NCI-H2081 treated with DMSO at 0.1 percent for 48 hours (cell line): ENCODE results near the gene YPEL5.
"Not testable (repeated sequence)": the region's sequence is repeated elsewhere in the genome, so short reads cannot be mapped to it uniquely, and the experiment has no call there.

Experiments used
- DNase-seq: peaks from one replicate; lab custom pipeline; 2025; lab: John Stamatoyannopoulos, UW

The YPEL5 gene

GRCh38 chr2:30136764-30137444 lies 9.9 kb upstream of the YPEL5 start:
- no peak for DNase-seq

DNA sequence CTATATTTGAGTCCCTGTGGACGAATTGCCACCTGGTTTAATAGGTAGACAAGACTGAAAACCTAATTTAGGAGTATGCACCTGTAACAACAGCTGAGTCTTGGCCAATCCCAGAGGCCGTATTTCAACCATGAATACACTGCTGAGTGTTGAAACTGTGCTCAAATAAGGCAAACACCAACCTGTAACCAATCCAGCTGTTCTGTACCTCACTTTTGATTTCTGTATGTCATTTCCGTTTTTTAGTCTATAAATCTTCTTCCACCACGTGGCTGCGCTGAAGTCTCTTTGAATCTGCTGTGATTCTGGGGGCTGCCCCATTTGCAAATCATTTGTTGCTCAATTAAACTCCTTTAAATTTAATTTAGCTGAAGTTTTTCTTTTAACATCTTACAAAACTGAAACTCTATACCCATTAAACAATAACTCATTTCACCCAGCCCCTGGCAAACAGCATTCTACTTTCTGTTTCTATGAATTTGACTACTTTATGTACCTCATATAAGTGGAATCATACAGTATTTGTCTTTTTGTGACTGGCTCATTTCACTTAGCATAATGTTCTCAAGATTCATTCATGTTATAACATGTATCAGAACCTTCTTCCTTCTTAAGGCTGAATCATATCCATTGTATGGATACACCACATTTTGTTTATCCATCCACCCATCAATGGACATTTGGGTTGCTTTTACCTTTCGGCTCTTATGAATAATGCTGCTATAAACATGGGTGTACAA lies 7.5 kb upstream of the YPEL5 start:
- no peak for DNase-seq

DNA sequence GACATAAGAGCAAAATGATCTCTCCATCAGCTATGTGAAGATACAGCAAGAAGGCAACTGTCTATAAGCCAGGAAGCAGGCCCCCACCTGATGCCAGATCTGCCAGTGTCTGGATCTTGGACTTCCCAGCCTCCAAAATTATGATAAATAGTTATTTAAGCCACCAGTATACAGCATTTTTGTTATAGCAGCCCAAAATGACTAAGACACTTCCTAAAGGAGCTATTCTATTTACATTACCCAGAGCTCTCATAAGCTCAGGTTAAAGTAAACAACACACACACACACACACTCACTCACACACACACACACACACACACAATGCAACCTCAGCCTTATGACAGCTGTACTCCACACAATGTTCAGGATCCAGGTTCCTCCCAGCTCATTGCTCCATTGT lies 5.7 kb upstream of the YPEL5 start:
- no peak for DNase-seq

GRCh38 chr2:30144260-30144659 lies 2.5 kb upstream of the YPEL5 start:
- DNase-seq = no peak

DNA sequence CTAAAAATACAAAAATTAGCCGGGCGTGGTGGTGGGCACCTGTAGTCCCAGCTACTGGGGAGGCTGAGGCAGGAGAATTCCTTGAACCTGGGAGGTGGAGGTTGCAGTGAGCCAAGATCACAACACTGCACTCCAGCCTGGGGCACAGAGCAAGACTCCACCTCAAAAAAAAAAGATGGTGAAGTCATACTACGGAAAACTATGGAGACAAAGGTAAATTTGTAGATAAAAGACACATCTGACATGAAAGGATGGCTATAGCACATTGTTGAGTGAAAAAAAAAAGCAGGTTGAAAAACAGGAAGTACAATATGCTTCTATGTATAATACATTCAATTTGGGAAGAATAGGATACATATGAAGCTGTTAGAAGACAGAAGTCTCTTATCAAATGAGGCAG lies 1.9 kb upstream of the YPEL5 start:
- not testable (repeated sequence) for DNase-seq

GRCh38 chr2:30145826-30146336 lies 926 bp upstream of the YPEL5 start:
- no peak for DNase-seq

- no peak for DNase-seq
These were observed 448 bp downstream of the YPEL5 start for GRCh38 chr2:30147196-30147714.

GRCh38 chr2:30147715-30148610 lies 1.2 kb downstream of the YPEL5 start:
- DNase-seq = no peak

DNA sequence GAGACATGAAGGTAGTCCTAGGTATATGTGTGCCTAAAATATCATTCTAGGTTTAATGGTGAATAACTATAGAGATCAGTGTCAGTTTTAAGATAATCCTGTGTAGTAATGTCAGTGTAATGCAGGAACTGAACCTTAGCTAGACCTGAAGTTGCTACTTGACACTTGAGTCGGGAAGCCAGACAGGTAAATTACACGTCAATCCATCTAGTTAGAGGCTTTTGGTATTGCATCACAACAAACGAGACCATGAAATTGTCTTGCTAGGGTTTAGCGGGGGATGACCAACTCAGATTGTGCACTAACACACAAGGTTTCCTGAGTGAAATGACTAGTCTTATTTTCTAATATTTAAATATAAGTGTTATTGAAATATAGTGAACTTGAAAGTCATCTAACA lies 2.0 kb downstream of the YPEL5 start:
- no peak for DNase-seq

- no peak for DNase-seq
These were observed 2.7 kb downstream of the YPEL5 start for GRCh38 chr2:30149513-30149912.

GRCh38 chr2:30149976-30150375 lies 3.2 kb downstream of the YPEL5 start:
- DNase-seq = no peak

DNA sequence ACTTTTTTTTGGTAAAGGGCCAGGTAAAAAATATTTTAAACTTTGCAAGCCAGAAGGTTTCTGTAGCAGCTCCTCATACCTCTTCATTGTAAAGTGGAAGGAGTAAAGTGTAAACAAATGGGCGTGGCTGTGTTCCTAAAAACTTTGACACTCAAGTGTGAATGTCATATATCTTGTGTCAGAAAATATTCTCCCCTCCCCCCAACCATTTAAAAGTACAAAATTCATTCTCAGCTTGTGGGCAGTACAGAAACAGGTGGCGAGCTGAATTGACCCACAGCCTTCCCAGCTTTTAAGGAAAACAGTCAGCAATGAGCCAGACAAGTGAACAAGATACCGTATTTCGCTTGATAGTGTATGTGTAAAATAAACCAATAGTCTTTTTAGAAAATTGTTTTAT lies 4.0 kb downstream of the YPEL5 start:
- no peak for DNase-seq

DNA sequence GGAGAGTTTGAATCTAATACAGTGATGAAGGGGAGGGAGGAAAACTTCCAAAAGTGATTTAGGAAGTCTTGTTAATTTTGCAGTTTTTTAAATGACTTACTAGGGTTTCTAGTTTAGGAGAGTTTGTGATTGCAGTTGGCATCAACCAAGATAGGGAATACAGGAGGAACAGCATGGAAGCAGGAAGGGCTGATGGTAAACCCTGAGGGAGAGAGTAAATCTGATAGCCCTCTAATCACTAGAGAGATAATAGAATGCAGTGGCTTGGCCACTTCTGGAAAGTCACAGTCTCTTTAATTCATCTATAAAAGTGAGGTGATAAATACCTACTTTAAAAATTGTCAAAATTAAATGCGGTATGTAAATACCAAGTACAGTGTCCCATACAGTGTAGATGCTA lies 5.6 kb downstream of the YPEL5 start:
- DNase-seq = no peak

DNA sequence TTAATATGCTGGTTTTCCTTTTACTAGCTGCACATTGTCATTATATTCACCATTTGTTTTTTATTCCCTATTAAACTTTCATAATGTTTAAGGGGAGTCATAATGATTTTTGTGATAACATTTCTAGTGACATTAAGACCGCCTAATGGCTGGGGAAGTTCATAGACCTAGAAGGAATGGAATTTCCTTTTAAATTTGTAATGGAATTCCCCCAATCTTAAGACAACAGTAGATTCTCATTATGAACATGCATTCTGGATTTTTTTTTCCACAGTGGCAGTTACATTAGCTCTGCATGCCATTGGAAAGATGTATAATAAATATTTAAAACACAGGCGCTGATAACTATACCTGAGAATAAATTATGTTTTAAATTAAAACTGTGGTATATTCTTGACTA lies 8.4 kb downstream of the YPEL5 start:
- DNase-seq = no peak

DNA sequence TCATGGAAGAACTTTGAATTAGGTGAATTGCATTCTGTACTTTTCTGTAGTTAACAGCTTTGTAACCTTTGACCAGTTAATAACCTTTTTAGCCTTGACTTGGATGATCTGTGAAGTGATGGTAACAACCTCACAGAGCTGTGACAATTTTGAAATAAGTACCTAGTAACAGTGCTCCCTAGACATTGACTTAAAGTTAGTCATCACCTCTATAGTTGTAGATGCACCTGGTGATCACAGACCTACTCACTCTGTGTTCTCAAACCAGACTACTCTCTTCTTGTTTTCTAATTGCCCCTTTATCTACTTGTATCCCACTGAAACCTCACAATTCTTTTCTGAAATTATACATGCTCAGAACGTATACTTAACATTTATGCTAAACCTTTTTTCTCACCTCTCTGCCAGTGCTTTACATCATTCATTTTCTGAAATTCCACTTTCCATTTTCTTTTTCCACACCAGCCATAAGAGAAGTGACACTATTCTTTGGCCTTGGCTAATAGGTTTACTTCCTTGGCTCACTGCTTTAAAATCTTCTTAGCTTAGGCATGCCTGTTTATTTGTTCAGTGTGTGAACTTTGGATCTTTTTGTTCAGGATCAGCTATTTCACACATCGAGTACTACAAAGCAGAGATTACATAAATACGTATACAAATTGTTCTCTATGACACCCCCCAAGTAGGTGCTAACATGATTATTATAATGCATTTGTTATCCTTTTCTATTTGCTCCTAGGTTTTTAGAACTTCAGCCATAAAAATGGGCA lies 9.3 kb downstream of the YPEL5 start:
- no peak for DNase-seq

- no peak for DNase-seq
These were observed 10.8 kb downstream of the YPEL5 start for GRCh38 chr2:30157616-30158015.

DNA sequence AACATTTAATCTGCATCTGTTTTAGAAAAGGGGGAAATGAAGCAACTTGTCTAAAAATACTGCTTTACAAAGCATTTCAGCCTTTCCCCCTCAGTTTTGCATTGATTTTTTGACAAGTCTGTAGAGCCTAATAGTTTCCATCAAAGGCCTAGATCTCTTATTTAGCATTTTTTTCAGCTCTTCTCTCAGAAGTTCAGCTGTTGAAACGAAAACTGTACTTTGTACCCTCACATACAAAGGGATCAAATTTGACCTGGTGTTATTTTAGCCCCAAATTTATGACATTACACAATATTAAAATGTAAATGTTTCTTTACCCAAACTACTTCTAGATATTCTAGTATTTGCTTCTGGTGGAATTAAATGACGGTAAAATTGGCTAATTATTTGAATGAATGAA lies 13.0 kb downstream of the YPEL5 start:
- no peak for DNase-seq

DNA sequence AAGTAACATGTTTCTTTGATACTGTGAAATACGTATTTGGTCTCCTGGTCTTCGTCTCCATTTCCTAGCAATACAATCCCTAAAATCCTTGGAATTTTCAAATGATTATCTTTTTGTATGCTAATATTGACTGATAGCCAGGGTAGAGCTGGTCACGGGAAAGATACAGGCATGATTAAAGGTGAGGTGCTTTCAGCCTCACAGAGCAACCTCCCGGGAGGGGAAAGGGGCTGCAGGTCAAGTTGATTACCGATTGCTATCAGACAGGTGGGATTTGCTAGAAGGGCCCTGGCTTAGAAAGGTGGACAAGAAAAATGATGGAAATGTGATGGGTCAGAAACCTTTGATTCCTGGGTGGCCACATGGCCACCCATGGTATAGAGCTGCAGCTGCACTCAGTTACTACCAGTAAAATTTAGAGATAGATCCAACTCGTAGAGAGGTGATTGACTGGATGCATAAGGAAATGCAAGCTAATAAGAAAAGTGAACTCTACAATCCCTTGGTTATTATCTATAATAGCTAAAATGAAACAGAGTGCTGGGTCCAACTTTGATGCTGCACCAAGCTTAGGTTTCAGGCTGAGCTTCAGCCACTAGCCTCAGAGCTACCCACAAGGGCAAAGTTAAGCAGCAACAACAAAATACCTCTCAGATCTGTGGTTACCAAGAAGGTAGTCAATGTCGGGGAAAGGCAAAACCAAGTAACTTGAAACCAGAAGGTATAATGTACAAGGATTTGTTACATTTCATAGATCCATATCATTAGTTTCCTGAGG lies 15.3 kb downstream of the YPEL5 start:
- DNase-seq = no peak

DNA sequence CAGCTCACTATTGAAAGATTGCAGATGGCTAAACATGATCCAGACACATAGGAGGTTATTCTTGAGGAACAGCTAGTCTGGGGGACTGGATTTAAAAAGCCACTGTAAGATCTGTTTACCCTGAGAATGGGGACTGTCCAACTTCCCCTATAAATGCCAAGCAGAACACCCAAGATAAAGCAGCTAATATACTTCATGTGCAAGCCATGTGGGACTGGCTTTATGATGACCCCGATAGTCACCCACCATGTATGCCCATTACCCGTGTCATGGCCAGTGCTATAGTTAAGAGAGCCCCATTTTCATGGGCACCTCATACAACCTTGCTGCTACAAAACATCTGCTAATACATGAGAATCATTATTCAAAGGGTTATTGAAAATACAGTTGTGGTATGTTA lies 16.0 kb downstream of the YPEL5 start:
- DNase-seq = no peak

- DNase-seq = no peak
These were observed 17.5 kb downstream of the YPEL5 start for GRCh38 chr2:30164131-30164925.
